Heart left ventricle (tissue), 16 donors: ENCODE measurements around the gene ZNF17. TPM values are rescaled to one million over a fixed set of nuclear protein-coding genes. Genes with fewer than 3 reads are reported as not detected.

Experiments
- ATAC-seq, 4 donors: fragments of 200-7000 bp; cut with Tn5 transposase; one replicate each; pipeline ENCODE4 v1.9.1; 2020 to 2022; ENCODE audit warnings: moderate library complexity in 4 of 4, mild to moderate bottlenecking in 3 of 4, moderate number of reproducible peaks in 1 of 4
- DNase-seq, 5 donors: peaks; one replicate each; pipeline ENCODE4 v3.0.0-alpha.2; 2020
- H3K27ac ChIP-seq, 12 donors: fragments of 200-600 bp; sonication (generic) in 4 of 12; one replicate each; pipeline versions ENCODE4 v1.5.0 to v1.8.0; 2016 to 2022; ENCODE audit warnings: mild to moderate bottlenecking in 2 of 12
- H3K27me3 ChIP-seq, 9 donors: fragments of 200-600 bp; sonication (generic) in 2 of 9; one replicate each; pipeline versions ENCODE4 v1.5.1 to v1.8.0; 2016 to 2022; ENCODE audit warnings: mild to moderate bottlenecking in 3 of 9
- H3K36me3 ChIP-seq, 9 donors: fragments of 200-600 bp; sonication (generic) in 2 of 9; one replicate each; pipeline versions ENCODE4 v1.5.0 to v1.8.0; 2018 to 2022; ENCODE audit warnings: mild to moderate bottlenecking in 2 of 9
- H3K4me1 ChIP-seq, 12 donors: fragments of 200-600 bp; sonication (generic) in 4 of 12; one replicate each; pipeline versions ENCODE4 v1.5.0 to v1.8.0; 2016 to 2022; ENCODE audit warnings: mild to moderate bottlenecking in 3 of 12
- H3K4me3 ChIP-seq, 12 donors: fragments of 200-600 bp; sonication (generic) in 4 of 12; one replicate each; pipeline versions ENCODE4 v1.5.0 to v1.8.0; 2017 to 2022; ENCODE audit warnings: mild to moderate bottlenecking in 9 of 12, moderate library complexity in 4 of 12
- H3K9me3 ChIP-seq, 12 donors: fragments of 200-600 bp; sonication (generic) in 4 of 12; one replicate each; pipeline versions ENCODE4 v1.5.0 to v1.8.0; 2016 to 2022; ENCODE audit warnings: mild to moderate bottlenecking in 1 of 12
- CTCF ChIP-seq, 12 donors: fragments of 200-600 bp; sonication (generic) in 4 of 12; IDR thresholded peaks; one replicate each; pipeline versions ENCODE4 v1.5.0 to v1.8.0; 2018 to 2022; ENCODE audit warnings: antibody characterized with exemption in 12 of 12, mild to moderate bottlenecking in 5 of 12
- POLR2A ChIP-seq, 2 donors: fragments of 450-650 bp; IDR thresholded peaks; one replicate each; pipeline ENCODE4 v1.6.1; 2017; ENCODE audit warnings: antibody characterized with exemption in 2 of 2, mild to moderate bottlenecking in 2 of 2, moderate library complexity in 2 of 2
- WGBS, 4 donors: extraction: QIAGEN DNeasy Blood & Tissue Kit in 2 of 4; methylation state at CpG; one replicate each; pipeline versions ENCODE4 v1.1.5 to v1.1.7; 2013 to 2018; 5-methylcytosine and 5-hydroxymethylcytosine counted together
- intact Hi-C, 10 donors: fragments of 100-400 bp; cut with DNase I; formaldehyde crosslinking; loops; one replicate each; pipeline versions ENCODE4 v1.11.1 to v1.14.2; 2022
- polyA plus RNA-seq, 2 donors: library from polyadenylated mRNA; stranded (reverse); fragments of 200-250 nt; gene quantifications; one replicate each; pipeline ENCODE4 v1.2.3, GENCODE V29; 2013
- total RNA-seq, 9 donors: library from RNA; depleted of rRNA in 2 of 9; stranded (reverse); fragments of >200 nt in 2 of 9; fragmentation: NEBNext Ultra II Directional in 3 of 9; extraction: Animal tissue kit (Norgen Biotek cat#: 25700) in 3 of 9; gene quantifications; one replicate each; pipeline versions ENCODE4 v1.1.0 to v1.2.4, GENCODE V29; 2016 to 2023
- donor health status: ischemic (EF 13 %, LVEDD 7.1; RV severe dilation, severe dysfunction).
- donor health status: healthy with polysubstance abuse.
- donor health status: DM: no; HTN: yes; CAD: no.
- donor health status: DM: no; HTN: no; CAD: no.
- donor health status: ischemic (EF 25% LVEDD 6.9; RV normal size, moderate dysfunction).
- donor health status: ischemic (EF 25% LVEDD 5.7; RV mildly dilated, moderate dysfunction).
- donor health status: healthy.
- donor health status: DM: yes; HTN: yes; CAD: no.
- donor health status: ischemic (EF 35%, LVEDD 5.7; RV mildly dilated, moderate dysfunction).
- donor health status: nonischemic (EF 11% LVEDD 7.7; RV severe dilation, severe dysfunction).
- donor health status: DM: yes; HTN: yes; CAD: no.
- donor health status: PGD.
- donor health status: ischemic (EF 29% LVEDD 5.4; RV normal size, mild dysfunction).
- donor health status: nonischemic (EF 23%, LVEDD 6.1; RV moderate dilation, normal function).

Gene ZNF17
- total and polyA plus RNA-seq, 11 donors = 3.2 to 13.5 (median 8.8) TPM

GRCh38 chr19:57389194-57389729 lies 21.7 kb upstream of the ZNF17 start:
- no peak for ATAC-seq
- peaks cover 0 to 27% (median 17%) of the 10 kb centered on the region in 12 donors for H3K4me1 ChIP-seq

GRCh38 chr19:57389730-57390598 lies 21.0 kb upstream of the ZNF17 start, which contains the start of gene ZNF548:
TSS of gene ZNF548 (plus strand) at chr19:57389854. CDS start at chr19:57390100, 246 bp downstream.
- peak; percentile 96 to 98 (median 97) for DNase-seq
- Histone ChIP-seq H3K36me3 (peaks cover 0 to 20% (median 9%) of the 10 kb centered on the region in 9 donors), H3K27me3 (no peaks in the 10 kb centered on the region), H3K4me3 (peak within 1 kb of the TSS; percentile 69 to 97 (median 82)), H3K4me1 (peaks cover 0 to 27% (median 17%) of the 10 kb centered on the region in 12 donors), H3K27ac (peak within 1 kb of the TSS; percentile 82 to 98 (median 89)), H3K9me3 (peaks cover 0 to 3% (median 0%) of the 10 kb centered on the region in 12 donors)
- peak; percentile 42 to 52 for TF ChIP-seq POLR2A (IDR thresholded peaks at IDR 0.05)
- peak in 8 of 12 donors; percentile 8 to 49 (median 28) for TF ChIP-seq CTCF (IDR thresholded peaks at IDR 0.05)
- ATAC-seq = peak; percentile 99 to 100 (median 100)
- WGBS, 4 donors = 0 to 1% (median 0%) methylated on average over 28 to 50 of the region's 50 CpGs
- intact Hi-C loops = loop anchor here in 3 of 10 donors (2.0 to 5.0 kb wide), 3 partner anchors 25 to 187 kb away; partner anchors contain the start of genes ZNF416 (in 1 of the 3) and ZNF543 (in 1 of the 3)

More at GRCh38 chr19:57389194-57389729, 21.7 kb upstream of the ZNF17 start:
- DNase-seq = no peak
- WGBS, 4 donors = 51 to 56% (median 53%) methylated on average over 11 of the region's 11 CpGs
- Histone ChIP-seq H3K27ac (peak overlapping the region; percentile 82 to 98 (median 88)), H3K4me3 (peak overlapping the region in 11 of 12 donors; percentile 71 to 97 (median 85)), H3K27me3 (no peaks in the 10 kb centered on the region), H3K36me3 (peaks cover 0 to 15% (median 6%) of the 10 kb centered on the region in 9 donors), H3K9me3 (peaks cover 0 to 2% (median 0%) of the 10 kb centered on the region in 12 donors)
- intact Hi-C loops = loop anchor here in 1 of 10 donors (2.0 kb wide), 1 partner anchor 24 kb away; no protein-coding TSS in a partner anchor
- TF ChIP-seq CTCF (IDR thresholded peaks at IDR 0.05) (no peak), POLR2A (IDR thresholded peaks at IDR 0.05) (no peak)

- Histone ChIP-seq H3K4me3 (no peak overlapping the region), H3K27me3 (no peaks in the 10 kb centered on the region), H3K9me3 (peaks cover 0 to 52% (median 4%) of the 10 kb centered on the region in 12 donors), H3K36me3 (peaks cover 0 to 73% (median 57%) of the 10 kb centered on the region in 9 donors), H3K27ac (peak overlapping the region in 1 of 12 donors; percentile 9), H3K4me1 (peaks cover 0 to 15% (median 7%) of the 10 kb centered on the region in 12 donors)
- 79 to 86% (median 86%) methylated on average over 5 of the region's 5 CpGs for WGBS, 4 donors
- TF ChIP-seq POLR2A (IDR thresholded peaks at IDR 0.05) (no peak), CTCF (IDR thresholded peaks at IDR 0.05) (no peak)
- intact Hi-C loops = no loop called here
- no peak for DNase-seq
- peak; percentile 36 to 56 (median 52) for ATAC-seq
Measured at GRCh38 chr19:57395710-57396109, 15.3 kb upstream of the ZNF17 start.
